RWPE1 (cell line): Measurements from ENCODE around the gene AOAH.

Experiments used
- CTCF ChIA-PET: fragments of 350-600 bp; sonication (Branson Sonifier 250); formaldehyde crosslinking; extraction: SDS; loops from one replicate; lab custom pipeline; 2021; lab: Yijun Ruan, JAX
- POLR2A ChIA-PET: fragments of 400-600 bp; formaldehyde crosslinking; extraction: SDS; loops from one replicate; lab custom pipeline; 2020; ENCODE audit warnings: antibody characterized with exemption; ENCODE audit not compliant: low non-redundant PET; lab: Yijun Ruan, JAX
- DNase-seq: peaks from one replicate; pipeline ENCODE4 v3.0.0; 2012; ENCODE audit warnings: low spot score
- H3K27ac ChIP-seq: fragments of 450-650 bp; 2 replicates; pipeline ENCODE4 v1.5.1; 2017
- TF ChIP-seq, protein P1 (sequence below): fragments of 450-650 bp; conservative IDR thresholded peaks from 2 replicates; pipeline ENCODE4 v1.5.1; 2017; ENCODE audit warnings: low read depth, mild to moderate bottlenecking

Gene AOAH

GRCh38 chr7:36521133-36521532 lies 203.2 kb downstream of the AOAH start:
- H3K27ac ChIP-seq, result no peak overlapping the region
- DNase-seq, result no peak
- TF ChIP-seq, protein P1, sequence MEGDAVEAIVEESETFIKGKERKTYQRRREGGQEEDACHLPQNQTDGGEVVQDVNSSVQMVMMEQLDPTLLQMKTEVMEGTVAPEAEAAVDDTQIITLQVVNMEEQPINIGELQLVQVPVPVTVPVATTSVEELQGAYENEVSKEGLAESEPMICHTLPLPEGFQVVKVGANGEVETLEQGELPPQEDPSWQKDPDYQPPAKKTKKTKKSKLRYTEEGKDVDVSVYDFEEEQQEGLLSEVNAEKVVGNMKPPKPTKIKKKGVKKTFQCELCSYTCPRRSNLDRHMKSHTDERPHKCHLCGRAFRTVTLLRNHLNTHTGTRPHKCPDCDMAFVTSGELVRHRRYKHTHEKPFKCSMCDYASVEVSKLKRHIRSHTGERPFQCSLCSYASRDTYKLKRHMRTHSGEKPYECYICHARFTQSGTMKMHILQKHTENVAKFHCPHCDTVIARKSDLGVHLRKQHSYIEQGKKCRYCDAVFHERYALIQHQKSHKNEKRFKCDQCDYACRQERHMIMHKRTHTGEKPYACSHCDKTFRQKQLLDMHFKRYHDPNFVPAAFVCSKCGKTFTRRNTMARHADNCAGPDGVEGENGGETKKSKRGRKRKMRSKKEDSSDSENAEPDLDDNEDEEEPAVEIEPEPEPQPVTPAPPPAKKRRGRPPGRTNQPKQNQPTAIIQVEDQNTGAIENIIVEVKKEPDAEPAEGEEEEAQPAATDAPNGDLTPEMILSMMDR, result no peak
- ChIA-PET CTCF (no interaction called here), POLR2A (no interaction called here)

DNA sequence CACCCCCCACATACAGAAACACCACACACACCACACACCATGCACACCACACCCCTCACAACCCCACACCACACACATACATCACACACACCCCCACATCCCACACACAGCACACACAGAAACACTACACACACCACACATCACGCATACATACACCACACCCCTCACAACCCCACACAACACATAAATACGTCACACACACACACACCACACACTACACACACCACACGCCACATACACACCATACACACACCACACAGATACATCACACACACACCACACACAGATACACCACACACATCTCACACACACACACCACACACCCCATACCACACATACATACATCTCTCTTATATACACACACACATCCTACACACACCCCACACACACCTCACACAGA lies 208.4 kb downstream of the AOAH start:
- TF ChIP-seq, protein P1, result no peak
- ChIA-PET CTCF (no interaction called here), POLR2A (no interaction called here)
- H3K27ac ChIP-seq, result no peak overlapping the region
- DNase-seq, result no peak

DNA sequence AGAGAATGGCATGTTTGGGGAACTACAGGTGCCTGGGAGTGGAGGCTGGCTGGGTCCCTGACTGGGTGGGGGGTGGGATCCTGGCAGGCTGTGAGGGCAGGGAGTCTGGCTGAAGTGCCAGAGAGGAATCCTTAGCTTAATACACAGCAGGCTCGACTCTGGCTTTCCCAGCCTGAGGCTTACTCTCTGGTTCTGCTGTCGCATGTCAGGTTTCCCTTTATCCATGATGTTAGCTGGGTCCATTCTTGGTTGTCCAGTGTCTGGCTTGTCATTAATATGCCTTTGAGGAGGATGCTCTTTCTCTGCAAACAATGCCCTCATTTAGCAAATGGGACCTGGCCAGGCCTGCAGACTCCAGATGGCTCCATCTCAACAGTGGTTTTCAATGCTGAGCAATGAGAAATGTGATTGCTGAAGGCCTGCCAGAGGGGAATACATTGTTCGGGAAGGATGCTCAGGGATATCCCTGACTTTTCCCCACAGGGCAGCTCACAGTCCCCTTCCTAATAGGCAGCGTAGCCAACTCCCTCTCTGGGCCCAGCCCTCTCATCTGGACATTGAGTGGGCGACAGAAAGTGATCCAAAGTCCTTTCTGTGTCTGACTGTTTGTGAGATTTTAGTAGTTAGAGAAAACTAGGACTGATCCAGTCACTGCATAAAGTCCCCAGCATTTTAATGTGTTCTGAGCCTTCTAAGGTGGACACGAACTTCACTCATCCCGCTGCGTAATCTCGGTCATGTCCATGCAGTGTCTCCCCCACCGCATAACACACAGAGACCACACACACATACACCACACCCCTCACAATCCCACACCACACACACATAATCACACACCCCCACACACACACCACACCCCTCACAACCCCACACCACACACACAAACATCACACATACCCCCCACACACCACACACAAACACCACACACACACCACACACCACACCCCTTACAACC lies 209.7 kb downstream of the AOAH start:
- DNase-seq, result no peak
- TF ChIP-seq, protein P1, result no peak
- H3K27ac ChIP-seq, result no peak overlapping the region
- ChIA-PET POLR2A (no interaction called here), CTCF (interaction anchor here (0.6 kb wide), 2 partner anchors 31 to 664 kb away, joined by 3 read pairs; no protein-coding TSS in a partner anchor)

GRCh38 chr7:36513393-36513792 lies 210.9 kb downstream of the AOAH start:
- DNase-seq, result no peak
- ChIA-PET CTCF (no interaction called here), POLR2A (no interaction called here)
- H3K27ac ChIP-seq, result no peak overlapping the region
- TF ChIP-seq, protein P1, result no peak

- CTCF ChIA-PET, result no interaction called here
- POLR2A ChIA-PET, result no interaction called here
- TF ChIP-seq, protein P1, result no peak
- DNase-seq, result no peak
- H3K27ac ChIP-seq, result no peak overlapping the region
These were observed 211.7 kb downstream of the AOAH start for GRCh38 chr7:36512616-36513015.

DNA sequence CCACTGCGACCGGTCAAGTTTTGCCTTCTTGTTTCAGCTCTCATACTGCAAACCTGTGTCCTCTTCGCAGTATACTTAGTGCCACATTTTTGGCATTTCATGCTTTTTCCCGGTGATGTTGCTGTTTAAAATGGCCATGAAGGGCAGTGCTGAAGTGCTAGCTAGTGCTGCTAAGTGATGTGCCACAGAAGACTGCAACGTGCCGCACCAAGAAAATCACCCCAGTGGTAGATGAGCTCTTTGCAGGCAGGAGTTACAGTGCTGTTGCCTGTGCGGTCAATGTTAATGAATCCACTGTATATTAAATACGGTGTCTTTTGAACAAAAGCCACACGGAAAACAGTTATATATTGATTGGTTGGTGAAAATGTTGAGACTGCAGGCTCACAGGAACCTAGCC lies 214.3 kb downstream of the AOAH start:
- DNase-seq, result no peak
- TF ChIP-seq, protein P1, result no peak
- POLR2A ChIA-PET, result no interaction called here
- no peak overlapping the region for H3K27ac ChIP-seq
- CTCF ChIA-PET, result interaction anchor here (1.0 kb wide), 1 partner anchor 12 kb away, joined by 3 read pairs; no protein-coding TSS in a partner anchor
